ENCODE data around the gene CD6.
"Not testable (repeated sequence)": the region's sequence is repeated elsewhere in the genome, so short reads cannot be mapped to it uniquely, and the experiment has no call there.

Gene CD6

DNA sequence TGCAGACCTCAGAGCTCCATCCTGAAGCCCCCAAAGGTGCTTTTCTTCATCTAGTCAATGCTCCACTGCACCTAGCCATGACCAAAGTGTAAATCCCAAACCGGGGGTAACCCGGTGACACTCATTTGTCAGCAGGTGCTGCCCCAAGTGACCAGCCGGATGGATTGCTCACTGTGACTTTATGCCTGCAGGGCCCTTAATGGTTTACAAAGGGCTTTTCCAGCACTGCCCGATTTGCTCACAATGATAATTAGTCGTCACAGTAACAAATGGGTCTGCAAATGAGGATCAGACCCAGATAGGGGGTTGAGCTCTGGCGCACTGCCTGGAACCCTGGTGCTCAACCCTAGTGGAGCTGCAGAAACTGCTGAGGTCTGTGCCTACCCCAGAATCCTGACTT, 85.1 kb downstream of the CD6 start:
- DNase-seq = no peak

DNA sequence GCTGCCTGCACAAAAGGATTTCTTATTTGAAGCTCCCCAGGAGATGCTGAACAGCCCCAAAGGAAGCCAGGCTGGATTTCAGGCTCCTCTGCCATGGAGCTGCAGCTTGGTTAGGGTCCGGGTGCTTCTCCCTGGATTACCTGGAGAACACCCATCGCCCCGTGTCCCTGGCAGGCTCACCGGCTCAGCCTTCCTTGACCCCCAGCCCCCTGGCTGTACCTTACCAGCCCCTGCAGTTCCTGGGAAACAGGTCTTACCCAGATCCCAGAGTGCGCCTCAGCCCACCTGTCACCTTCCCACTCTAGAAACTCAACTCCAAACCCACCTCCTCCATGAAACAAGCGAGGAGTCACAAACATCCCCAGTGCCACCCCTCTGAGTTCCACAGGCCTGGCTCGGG, 85.5 kb downstream of the CD6 start:
- no peak for DNase-seq

DNA sequence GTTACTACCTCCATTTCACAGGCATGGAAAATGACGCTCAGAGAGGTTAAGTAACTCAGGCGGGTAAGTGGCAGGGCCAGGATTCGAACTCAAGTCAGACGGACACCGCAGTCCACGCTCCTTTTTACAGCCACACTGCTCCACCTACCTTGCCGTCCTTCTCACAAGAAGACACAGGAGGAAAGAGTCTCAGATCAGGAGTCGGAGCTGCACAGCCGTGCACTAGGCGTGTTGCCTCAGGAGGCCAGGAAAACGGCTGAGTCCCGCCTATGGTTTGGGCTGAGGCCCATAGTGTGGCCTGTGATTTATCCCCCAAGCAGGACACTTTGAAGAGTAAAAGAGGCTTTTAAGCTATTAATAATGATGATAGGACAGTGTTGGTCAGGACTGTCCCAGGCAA, 86.1 kb downstream of the CD6 start:
- no peak for DNase-seq

DNA sequence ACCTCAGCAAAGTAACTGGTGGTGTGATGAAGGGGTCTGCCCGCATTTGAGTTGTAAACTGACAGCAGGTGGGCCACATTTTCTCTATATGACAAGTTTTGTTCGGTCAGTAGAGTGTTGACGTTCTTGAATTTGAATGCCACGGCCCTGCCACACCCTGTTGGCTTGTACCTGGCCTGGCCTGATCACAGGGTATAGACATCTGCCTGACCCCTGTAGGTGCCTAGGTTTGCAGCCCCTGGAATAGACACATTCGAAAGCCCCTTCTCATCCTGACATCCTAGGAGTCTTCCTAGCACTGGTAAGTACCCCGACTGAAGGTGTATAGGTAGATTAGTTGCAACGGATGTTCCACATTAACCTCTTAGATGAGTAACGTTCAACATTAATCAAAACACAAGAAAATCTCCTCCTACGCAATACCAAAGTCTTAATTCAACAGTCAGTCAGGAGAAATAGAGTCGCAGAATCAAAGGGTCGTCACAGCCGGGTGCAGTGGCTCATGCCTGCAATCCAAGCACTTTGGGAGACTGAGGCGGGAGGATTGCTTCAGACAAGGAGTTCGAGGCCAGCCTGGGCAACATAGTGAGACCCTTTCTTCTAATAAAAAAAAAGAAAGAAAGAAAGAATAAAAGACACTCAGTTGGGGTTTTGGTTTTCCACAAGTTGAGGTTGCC, 87.2 kb downstream of the CD6 start:
- DNase-seq = no peak

DNA sequence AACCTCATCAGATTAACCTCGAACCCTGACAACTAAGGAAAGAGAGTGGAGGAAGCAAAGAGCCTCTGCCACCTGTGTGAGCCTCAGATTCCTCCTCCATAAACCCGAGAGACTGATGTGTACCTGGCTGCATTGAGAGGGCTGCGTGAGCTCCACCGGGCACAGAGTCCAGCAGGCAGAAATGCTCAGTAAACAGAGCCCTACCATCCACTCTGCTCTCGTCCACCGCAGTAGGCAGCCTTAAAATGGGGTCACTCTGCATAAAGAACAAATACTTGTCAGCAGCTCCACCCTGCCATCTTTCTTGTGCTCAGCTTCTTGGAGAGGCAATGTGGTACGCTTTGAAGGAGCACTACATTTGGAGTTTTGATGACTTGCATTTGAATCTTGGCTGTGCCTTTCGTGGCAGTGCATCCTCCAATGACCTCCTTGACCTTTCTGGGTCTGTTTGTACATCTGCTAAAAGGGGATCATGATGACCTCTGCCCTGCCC, 87.8 kb downstream of the CD6 start:
- DNase-seq = no peak

DNA sequence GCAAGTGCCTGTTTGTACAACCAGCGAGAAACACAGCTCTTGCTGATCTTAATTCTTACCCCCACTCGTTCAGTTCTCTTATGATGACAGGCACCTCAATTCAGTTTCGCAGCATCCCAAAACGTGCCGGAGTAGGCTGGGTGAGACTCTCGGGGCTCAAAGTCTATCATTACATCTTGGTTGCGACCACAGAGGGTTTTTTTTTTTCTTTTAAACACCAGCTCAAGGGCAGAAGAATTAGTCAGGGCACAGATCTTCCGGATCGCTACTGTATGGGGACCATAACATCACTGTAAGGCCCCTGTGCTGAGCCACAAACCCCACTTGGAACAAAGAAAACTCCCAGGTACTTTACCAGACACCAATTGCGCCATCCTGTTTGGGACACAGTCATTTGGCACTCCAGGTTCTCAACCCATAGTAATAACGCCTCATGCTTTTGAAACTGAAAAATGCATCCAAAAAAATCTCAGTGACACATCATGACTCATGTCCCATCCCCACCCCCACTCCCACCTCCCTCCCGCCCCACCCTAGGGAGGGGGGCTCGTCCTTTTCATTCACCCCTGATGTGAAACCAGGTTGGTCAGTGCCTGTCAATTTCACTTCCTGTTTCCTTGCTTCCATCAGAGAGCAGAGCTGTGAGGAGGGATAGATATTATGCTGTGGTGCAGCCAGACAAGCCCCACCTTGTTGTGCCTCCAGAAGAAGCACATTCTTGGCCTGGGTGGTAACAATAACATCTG, 89.8 kb downstream of the CD6 start:
- peak; percentile 18 for DNase-seq

DNA sequence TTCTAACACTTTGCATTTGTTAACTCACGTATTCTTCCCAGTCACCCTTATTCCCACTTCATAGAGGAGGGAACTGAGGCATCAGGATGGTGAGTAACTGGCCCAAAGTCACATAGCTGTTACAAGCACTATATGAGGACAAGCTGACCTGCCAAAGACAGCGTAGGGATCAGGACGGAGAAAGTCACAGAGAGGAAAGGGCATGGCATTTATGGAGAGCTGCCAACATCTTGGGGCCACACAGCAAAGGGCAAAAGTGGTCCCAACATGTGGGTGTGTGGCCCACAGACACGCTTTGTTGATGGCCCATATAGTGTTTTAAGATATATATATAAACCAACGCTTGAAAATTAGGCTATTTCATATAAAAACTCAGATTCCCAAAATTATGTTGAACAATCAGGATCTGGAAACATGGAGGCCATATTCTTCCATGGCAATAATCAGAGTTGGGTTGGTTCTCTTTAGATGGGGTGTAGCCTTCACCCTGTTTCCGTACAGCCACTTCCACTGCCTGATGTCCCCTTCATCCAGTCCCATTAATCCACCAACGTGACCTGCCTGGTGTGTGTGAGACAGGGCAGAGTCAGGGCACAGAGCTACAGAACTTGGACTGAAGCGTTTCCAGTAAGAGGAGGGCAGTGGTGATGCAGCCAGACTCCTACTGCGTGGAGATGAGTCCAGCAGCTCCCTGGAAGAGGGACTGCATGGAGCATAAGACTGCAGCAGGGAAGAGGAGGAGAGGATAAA, 90.9 kb downstream of the CD6 start:
- DNase-seq = no peak

DNA sequence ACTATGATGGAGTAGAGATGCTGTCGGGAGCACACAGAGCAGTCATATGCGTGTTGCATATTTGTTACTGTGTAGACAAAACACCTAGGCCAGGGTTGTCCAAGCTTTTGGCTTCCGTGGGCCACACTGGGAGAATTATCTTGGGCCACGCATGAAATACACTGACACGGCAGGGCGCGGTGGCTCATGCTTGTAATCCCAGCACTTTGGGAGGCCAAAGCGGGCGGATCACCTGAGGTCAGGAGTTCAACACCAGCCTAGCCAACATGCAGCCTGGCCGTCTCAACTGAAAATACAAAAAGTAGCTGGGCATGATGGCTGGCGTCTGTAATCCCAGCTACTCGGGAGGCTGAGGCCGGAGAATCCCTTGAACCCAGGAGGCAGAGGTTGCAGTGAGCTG, 93.8 kb downstream of the CD6 start:
- DNase-seq = not testable (repeated sequence)

DNA sequence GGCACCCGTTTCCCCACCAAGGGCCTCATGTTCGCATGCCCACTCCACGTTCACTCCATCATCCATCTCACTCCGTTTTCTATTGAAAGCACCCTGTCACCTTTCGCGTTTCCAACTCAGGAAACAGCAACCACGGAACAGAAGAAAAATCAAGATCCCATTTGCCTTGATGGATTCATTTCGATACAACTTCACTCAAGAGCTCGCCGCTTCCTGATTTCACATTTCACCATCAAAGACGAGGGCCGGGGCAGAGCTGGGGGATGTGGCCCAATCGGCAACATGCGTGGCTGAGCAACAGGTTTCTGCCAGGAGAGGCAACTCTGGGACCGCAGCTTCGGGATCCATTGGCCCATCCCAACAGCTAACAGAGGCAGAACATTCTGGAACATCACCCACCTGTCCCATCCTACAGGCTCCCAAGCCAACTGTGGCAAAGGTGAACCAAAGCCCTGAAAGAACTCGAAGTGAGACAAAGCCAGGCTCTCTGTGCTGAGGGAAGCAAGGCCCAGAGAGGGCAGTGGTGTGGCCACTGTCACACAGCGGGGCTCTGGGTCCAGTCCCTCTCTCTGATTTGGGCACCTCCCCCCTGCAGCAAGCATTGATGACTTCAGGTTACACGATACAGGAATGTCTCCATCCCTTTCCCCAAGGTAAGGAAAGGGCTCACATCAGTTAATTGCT, 94.6 kb downstream of the CD6 start:
- no peak for DNase-seq

DNA sequence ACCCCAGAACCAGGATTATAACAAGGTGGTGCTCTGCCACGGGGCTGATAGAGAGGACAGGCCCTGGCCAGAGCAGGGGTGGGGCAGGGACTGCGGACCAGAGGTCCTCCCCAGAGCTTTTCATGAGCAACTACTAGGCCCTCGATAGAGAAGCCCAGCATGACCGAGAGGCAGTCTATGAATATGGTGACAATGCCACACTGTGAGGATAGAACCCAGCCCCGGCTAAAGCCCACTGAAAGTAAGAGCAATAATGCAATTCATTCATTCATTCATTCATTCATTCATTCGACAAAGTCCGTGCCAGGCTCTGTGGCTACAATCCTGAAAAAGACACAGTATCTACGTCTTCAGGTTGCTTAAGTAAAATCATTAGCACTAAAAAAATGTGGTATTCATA, 95.2 kb downstream of the CD6 start:
- no peak for DNase-seq

DNA sequence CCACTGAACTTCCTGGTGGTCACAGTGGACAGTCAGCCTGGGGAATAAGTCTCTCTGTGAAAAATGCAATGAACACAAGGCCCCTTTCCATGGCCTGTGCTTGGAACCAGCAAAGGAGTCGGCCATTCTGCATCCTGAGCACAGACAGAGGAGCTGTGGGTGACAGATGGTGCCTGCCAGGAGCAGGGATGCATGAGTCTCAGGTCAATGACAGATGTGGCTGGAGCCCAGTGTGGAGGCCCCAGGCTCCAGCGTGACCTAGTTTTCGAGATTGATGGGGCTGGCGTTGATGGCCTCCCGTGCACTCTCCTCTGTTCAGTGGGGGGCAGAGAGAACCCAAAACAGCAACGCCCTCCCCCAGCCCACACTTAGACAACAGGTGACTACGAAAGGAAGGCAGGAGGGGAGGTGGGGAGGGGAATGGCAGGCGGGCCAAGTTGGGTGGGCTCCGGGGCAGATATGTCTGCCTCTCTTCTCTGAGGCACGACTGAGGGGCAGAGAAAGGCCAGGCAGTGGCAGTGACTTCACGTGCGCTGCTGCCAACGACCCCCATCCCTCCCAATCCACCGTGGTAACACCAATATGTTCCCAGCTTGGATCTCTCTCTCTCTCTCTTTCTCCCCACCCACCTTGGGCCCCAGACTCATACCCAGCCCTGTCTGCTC, 96.4 kb downstream of the CD6 start:
- DNase-seq = no peak

DNA sequence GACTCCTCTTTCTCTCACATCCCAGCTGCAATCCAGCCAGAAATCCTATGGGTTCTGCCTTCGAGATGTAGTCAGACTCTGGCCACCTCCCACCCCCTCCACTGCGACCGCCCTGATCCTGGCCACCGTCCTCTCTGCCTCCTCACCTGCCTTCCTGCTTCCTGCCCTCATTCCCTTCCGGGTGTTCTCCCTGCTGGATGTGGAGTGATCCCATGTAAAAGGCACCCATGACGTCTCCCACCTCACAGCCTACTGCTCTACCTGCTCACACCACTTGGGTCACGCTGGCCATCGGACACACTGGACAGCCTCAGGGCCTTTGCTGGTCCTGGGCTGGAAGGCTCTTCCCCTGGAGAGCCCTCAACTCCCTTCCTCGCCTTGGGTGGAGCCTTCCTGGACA, 97.1 kb downstream of the CD6 start:
- no peak for DNase-seq

DNA sequence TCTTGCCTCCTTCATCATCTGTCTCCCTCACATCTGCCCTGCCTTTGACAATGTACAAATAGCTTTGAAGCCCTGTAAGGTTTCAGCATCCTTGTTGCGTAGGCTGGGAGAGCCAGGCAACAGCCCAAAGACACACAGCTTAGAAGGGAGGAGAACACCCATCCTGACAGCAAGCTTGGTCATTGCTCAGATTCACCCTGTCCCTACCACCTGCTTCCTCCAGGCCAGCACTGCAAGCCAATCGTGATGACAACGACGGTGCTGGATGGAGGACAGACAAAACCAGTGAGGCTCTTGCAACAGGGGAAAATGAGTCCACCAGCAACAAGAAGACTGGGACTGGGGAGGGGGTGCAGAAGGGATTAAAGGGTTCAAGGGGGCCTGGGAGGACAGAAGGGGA, 97.9 kb downstream of the CD6 start:
- no peak for DNase-seq
